Endothelial cell of umbilical vein (primary cell): ENCODE results near the gene RNF213. TPM values are rescaled to one million over a fixed set of nuclear protein-coding genes. Genes with fewer than 3 reads are reported as not detected.

Source experiments
- BruUV-seq: library from RNA; stranded (reverse); fragments of 400-500 nt; replicated peaks from 2 replicates; lab custom pipeline; 2021; lab: Mats Ljungman, UMichigan
- CTCF ChIA-PET: fragments of 300-600, 350-600 bp; sonication (Branson Sonifier 250); formaldehyde crosslinking; loops from one replicate; lab custom pipeline; 2021; ENCODE audit warnings: antibody characterized with exemption, inconsistent platforms; lab: Charles Lee
- POLR2A ChIA-PET: fragments of 300-600, 350-600 bp; sonication (Branson Sonifier 250); formaldehyde crosslinking; loops from one replicate; lab custom pipeline; 2021; ENCODE audit warnings: antibody characterized with exemption, inconsistent platforms; lab: Charles Lee
- DNase-seq: peaks from one replicate; pipeline ENCODE4 v3.0.0-alpha.2; 2011; ENCODE audit warnings: low read depth, low spot score
- FAIRE-seq: peaks from 2 replicates; lab custom pipeline; 2011; peaks lifted over from hg19 to GRCh38; lab: Jason Lieb, UNC
- H2AFZ ChIP-seq: 2 replicates; pipeline ENCODE4 v1.6.0; 2012; ENCODE audit warnings: low read depth, low read length, control low read depth, inconsistent platforms
- H3K27ac ChIP-seq: 2 replicates; pipeline ENCODE4 v1.5.1; 2011; ENCODE audit warnings: low read depth, mild to moderate bottlenecking, control low read depth, low read length, moderate library complexity; ENCODE audit not compliant: insufficient read depth
- H3K27me3 ChIP-seq, 2 experiments: 2 replicates each; pipeline versions ENCODE4 v1.6.0 to v1.6.1; 2011; ENCODE audit warnings: low read length in 2 of 2, mixed read lengths in 1 of 2; ENCODE audit not compliant: control insufficient read depth in 2 of 2, insufficient read depth in 2 of 2
- H3K36me3 ChIP-seq, 2 experiments: 2 replicates in 1 of 2; 3 replicates in 1 of 2; pipeline ENCODE4 v1.5.1; 2011; ENCODE audit warnings: low read length in 2 of 2, mild to moderate bottlenecking in 1 of 2, moderate library complexity in 1 of 2; ENCODE audit not compliant: control insufficient read depth in 2 of 2, insufficient read depth in 2 of 2; ENCODE audit errors: extremely low read depth in 1 of 2
- H3K4me1 ChIP-seq: 3 replicates; pipeline ENCODE4 v1.5.1; 2011; ENCODE audit warnings: mild to moderate bottlenecking, low read length; ENCODE audit not compliant: control insufficient read depth, insufficient read depth; ENCODE audit errors: extremely low read depth
- H3K4me2 ChIP-seq: 2 replicates; pipeline ENCODE4 v1.6.1; 2011; ENCODE audit warnings: low read length, control low read depth, mixed read lengths; ENCODE audit not compliant: insufficient read depth
- H3K4me3 ChIP-seq, 3 experiments: fragments of 200-600 bp in 1 of 3; sonication (generic), shearing (Covaris generic) in 1 of 3; replicated peaks in 1 of 3; 2 replicates each; pipeline ENCODE4 v1.5.1; 2011 to 2016; ENCODE audit warnings: control low read depth in 3 of 3, low read length in 3 of 3, mild to moderate bottlenecking in 2 of 3, inconsistent platforms in 1 of 3, low read depth in 1 of 3, moderate library complexity in 1 of 3; ENCODE audit not compliant: insufficient read depth in 1 of 3
- H3K79me2 ChIP-seq: 2 replicates; pipeline ENCODE4 v1.6.0; 2012; ENCODE audit warnings: low read length, inconsistent platforms; ENCODE audit not compliant: control insufficient read depth, insufficient read depth
- H3K9ac ChIP-seq: replicated peaks from 2 replicates; pipeline ENCODE3; 2011; ENCODE audit warnings: low read length, control low read depth; ENCODE audit not compliant: insufficient read depth; ENCODE audit errors: extremely low read depth
- H3K9me1 ChIP-seq: replicated peaks from 3 replicates; pipeline ENCODE4 v1.6.0; 2011; ENCODE audit warnings: mild to moderate bottlenecking, low read length; ENCODE audit not compliant: control insufficient read depth, insufficient read depth; ENCODE audit errors: extremely low read depth
- H3K9me3 ChIP-seq: replicated peaks from 2 replicates; pipeline ENCODE4 v1.5.1; 2012; ENCODE audit warnings: low read length, inconsistent platforms; ENCODE audit not compliant: control insufficient read depth, insufficient read depth
- H4K20me1 ChIP-seq: replicated peaks from 2 replicates; pipeline ENCODE3; 2011; ENCODE audit warnings: mild to moderate bottlenecking, low read length; ENCODE audit not compliant: control insufficient read depth, insufficient read depth; ENCODE audit errors: extremely low read depth
- CTCF ChIP-seq, 2 donors: IDR thresholded peaks; 1 replicate in 1 of 2; 2 replicates in 1 of 2; pipeline ENCODE4 v1.5.1; 2011; ENCODE audit warnings: low read length in 2 of 2, mild to moderate bottlenecking in 2 of 2, moderate library complexity in 2 of 2, control low read depth in 1 of 2, inconsistent platforms in 1 of 2, low read depth in 1 of 2; ENCODE audit not compliant: insufficient read depth in 1 of 2; ENCODE audit errors: extremely low read depth in 1 of 2
- EZH2 ChIP-seq: IDR thresholded peaks from 2 replicates; pipeline ENCODE4 v1.6.1; 2012; ENCODE audit warnings: borderline replicate concordance, low read depth, mild to moderate bottlenecking, moderate library complexity, low read length, inconsistent platforms; ENCODE audit not compliant: severe bottlenecking
- GATA2 ChIP-seq: IDR thresholded peaks from 2 replicates; pipeline ENCODE4 v1.7.0; 2011; ENCODE audit warnings: low read depth, mild to moderate bottlenecking, moderate library complexity, mixed read lengths, low read length; ENCODE audit not compliant: insufficient read length, insufficient read depth
- dilution Hi-C: fragments of 300-500 bp; cut with MboI; formaldehyde crosslinking; loops from one replicate; pipeline ENCODE4 v1.15.0; 2019; ENCODE audit warnings: low sequenced_read_pairs; ENCODE audit not compliant: extremely low pct_ligation_motif_present
- intact Hi-C: fragments of 100-400 bp; cut with micrococcal nuclease; formaldehyde crosslinking; loops from one replicate; pipeline ENCODE4 v1.10.0; 2022
- polyA plus RNA-seq, 4 experiments: library from polyadenylated mRNA; depleted of rRNA in 3 of 4; stranded (reverse) in 3 of 4; unstranded in 1 of 4; fragments of >200 nt; gene quantifications; 2 replicates each; pipeline versions ENCODE4 v1.2.1 to v1.2.3, GENCODE V29; 2011 to 2012; ENCODE audit warnings: missing spikeins in 1 of 4
- total RNA-seq: library from RNA; stranded (reverse); gene quantifications from 2 replicates; pipeline ENCODE4 v1.2.3, GENCODE V29; 2021
- TF ChIP-seq, protein P1 (sequence below): IDR thresholded peaks from 2 replicates; pipeline ENCODE4 v1.6.1; 2011; ENCODE audit not compliant: insufficient read depth, insufficient read length

Gene RNF213
- total and polyA plus RNA-seq, 2 donors (not counting 3 experiments of a cell fraction or from before 2014, with no cell fraction given): 36.5 to 116 TPM

- Histone ChIP-seq H3K27me3 (no peaks in the 10 kb centered on the region), H3K4me3 (no peak overlapping the region), H3K36me3 (peaks cover 19 to 36% of the 10 kb centered on the region in 2 experiments), H3K9ac (no peak overlapping the region), H3K9me1 (no peaks in the 10 kb centered on the region), H3K4me2 (no peak overlapping the region), H3K9me3 (no peaks in the 10 kb centered on the region), H2AFZ (no peak overlapping the region), H3K79me2 (peaks cover 9% of the 10 kb centered on the region), H4K20me1 (no peaks in the 10 kb centered on the region), H3K4me1 (no peaks in the 10 kb centered on the region), H3K27ac (no peak overlapping the region)
- dilution Hi-C loops (no loop called here), intact Hi-C loops (no loop called here)
- DNase-seq: no peak
- BruUV-seq: no TSS peak
- FAIRE-seq: no peak
- TF ChIP-seq CTCF (IDR thresholded peaks at IDR 0.05; ENCODE audit: extremely low read depth in 1 of 2, insufficient read depth in 1 of 2, low read depth in 1 of 2, low read length in 2 of 2) (no peak), EZH2 (no peak), GATA2 (no peak)
- CTCF ChIA-PET: no interaction called here
- POLR2A ChIA-PET: no interaction called here
These were observed 55.0 kb downstream of the RNF213 start for GRCh38 chr17:80315517-80316182.

DNA sequence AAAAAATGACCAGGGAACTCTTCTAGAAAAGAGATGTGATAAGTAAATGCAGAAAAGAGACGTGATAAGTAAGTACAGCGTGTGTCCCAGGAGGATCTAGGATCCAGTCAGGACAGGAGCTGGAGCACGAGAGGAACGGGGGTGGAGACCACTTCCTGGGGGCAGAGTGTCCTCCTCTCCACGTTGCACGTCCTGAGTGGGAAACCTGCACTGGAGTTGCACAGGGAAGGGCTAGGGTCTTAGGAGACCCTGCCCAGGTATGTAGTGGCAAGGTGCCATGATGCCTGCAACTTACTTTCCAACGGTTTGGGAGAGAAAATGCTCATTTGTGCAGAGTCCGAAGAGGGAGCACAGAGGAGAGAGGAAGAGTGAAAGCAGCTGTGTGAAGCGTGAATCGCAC, 55.8 kb downstream of the RNF213 start:
- intact Hi-C loops: no loop called here
- H3K79me2 ChIP-seq: peaks cover 9% of the 10 kb centered on the region
- no peaks in the 10 kb centered on the region for H3K4me1 ChIP-seq
- H3K27me3 ChIP-seq: no peaks in the 10 kb centered on the region
- dilution Hi-C loops: no loop called here
- no peak overlapping the region for H3K4me2 ChIP-seq
- peaks cover 18 to 35% of the 10 kb centered on the region in 2 experiments for H3K36me3 ChIP-seq
- ChIA-PET CTCF (no interaction called here), POLR2A (no interaction called here)
- no peak for FAIRE-seq
- no peaks in the 10 kb centered on the region for H4K20me1 ChIP-seq
- no peak overlapping the region for H2AFZ ChIP-seq
- TF ChIP-seq, protein P1, sequence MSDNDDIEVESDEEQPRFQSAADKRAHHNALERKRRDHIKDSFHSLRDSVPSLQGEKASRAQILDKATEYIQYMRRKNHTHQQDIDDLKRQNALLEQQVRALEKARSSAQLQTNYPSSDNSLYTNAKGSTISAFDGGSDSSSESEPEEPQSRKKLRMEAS: no peak
- no peaks in the 10 kb centered on the region for H3K9me3 ChIP-seq
- no peak overlapping the region for H3K4me3 ChIP-seq
- DNase-seq: no peak
- no peak overlapping the region for H3K9ac ChIP-seq
- no peaks in the 10 kb centered on the region for H3K9me1 ChIP-seq
- no TSS peak for BruUV-seq
- H3K27ac ChIP-seq: no peak overlapping the region
